HUES6 (cell line): ENCODE results near the gene MCM7.
"Not testable (repeated sequence)": the region's sequence is repeated elsewhere in the genome, so short reads cannot be mapped to it uniquely, and the experiment has no call there.

ENCODE experiments used
- H3K27ac ChIP-seq: 2 replicates; pipeline ENCODE4 v1.7.0; 2013; ENCODE audit warnings: low read depth, mild to moderate bottlenecking, low read length, inconsistent platforms
- H3K27me3 ChIP-seq: 2 replicates; pipeline ENCODE4 v1.6.1; 2013; ENCODE audit warnings: low read length; ENCODE audit not compliant: control insufficient read depth, insufficient read depth
- H3K36me3 ChIP-seq: 2 replicates; pipeline ENCODE4 v1.6.1; 2013; ENCODE audit warnings: low read length; ENCODE audit not compliant: control insufficient read depth, insufficient read depth
- H3K4me1 ChIP-seq: 2 replicates; pipeline ENCODE4 v1.6.1; 2013; ENCODE audit warnings: low read length; ENCODE audit not compliant: control insufficient read depth, insufficient read depth
- H3K4me3 ChIP-seq: 2 replicates; pipeline ENCODE4 v1.5.1; 2013; ENCODE audit warnings: low read depth, low read length
- H3K9ac ChIP-seq: one replicate; pipeline ENCODE4 v1.6.1; 2013; ENCODE audit warnings: mild to moderate bottlenecking, low read length
- H3K9me3 ChIP-seq: 2 replicates; pipeline ENCODE4 v1.6.1; 2013; ENCODE audit warnings: low read depth, low read length; ENCODE audit not compliant: control insufficient read depth, insufficient read depth

The MCM7 gene

GRCh38 chr7:100101016-100101862 lies at the start of gene MCM7, which contains the start of gene AP4M1:
MCM7 (minus strand) TSS chr7:100101397; CDS start chr7:100101294, 103 bp downstream.
AP4M1 (plus strand) TSS chr7:100101643; CDS start chr7:100101715, 72 bp downstream.
- no peaks in the 10 kb centered on the region for H3K27me3 ChIP-seq
- peak within 1 kb of the TSS; percentile 84 for H3K4me3 ChIP-seq
- H3K36me3 ChIP-seq, result peaks cover 67% of the 10 kb centered on the region
- H3K9ac ChIP-seq, result peak within 1 kb of the TSS; percentile 99
- no peaks in the 10 kb centered on the region for H3K9me3 ChIP-seq
- peaks cover 8% of the 10 kb centered on the region; the same call in 1 of the 2 replicates for H3K4me1 ChIP-seq
- peak within 1 kb of the TSS; percentile 99 for H3K27ac ChIP-seq

- Histone ChIP-seq H3K4me3 (peak within 1 kb of the TSS; percentile 97), H3K27ac (peak within 1 kb of the TSS; percentile 65; the same call in 1 of the 2 replicates), H3K27me3 (no peaks in the 10 kb centered on the region), H3K9me3 (no peaks in the 10 kb centered on the region), H3K4me1 (peaks cover 12% of the 10 kb centered on the region; the same call in 1 of the 2 replicates), H3K36me3 (peaks cover 20% of the 10 kb centered on the region), H3K9ac (peak within 1 kb of the TSS; percentile 89)
These were observed 47.5 kb upstream of the MCM7 start, which contains the start of gene LAMTOR4 for GRCh38 chr7:100148559-100149328. LAMTOR4 (plus strand) TSS chr7:100148918; CDS start chr7:100148973, 55 bp downstream.

GRCh38 chr7:100148225-100148558 lies 47.0 kb upstream of the MCM7 start:
- peaks cover 14% of the 10 kb centered on the region for H3K36me3 ChIP-seq
- H3K4me1 ChIP-seq, result peaks cover 10% of the 10 kb centered on the region; the same call in 1 of the 2 replicates
- H3K4me3 ChIP-seq, result peak overlapping the region; percentile 51
- no peaks in the 10 kb centered on the region for H3K9me3 ChIP-seq
- H3K27ac ChIP-seq, result peak overlapping the region; percentile 37; the same call in 1 of the 2 replicates
- H3K27me3 ChIP-seq, result no peaks in the 10 kb centered on the region
- H3K9ac ChIP-seq, result peak overlapping the region; percentile 43

- Histone ChIP-seq H3K36me3 (peaks cover 6% of the 10 kb centered on the region; the same call in 1 of the 2 replicates), H3K4me3 (no peak overlapping the region), H3K4me1 (peaks cover 7% of the 10 kb centered on the region; the same call in 1 of the 2 replicates), H3K27ac (no peak overlapping the region), H3K9ac (no peak overlapping the region), H3K27me3 (no peaks in the 10 kb centered on the region), H3K9me3 (no peaks in the 10 kb centered on the region)
These were observed 46.1 kb upstream of the MCM7 start for GRCh38 chr7:100147278-100147677.

- not testable (repeated sequence) for H3K9me3 ChIP-seq, H3K36me3 ChIP-seq, H3K4me3 ChIP-seq, H3K9ac ChIP-seq, H3K4me1 ChIP-seq, H3K27me3 ChIP-seq, H3K27ac ChIP-seq
These were observed 45.2 kb upstream of the MCM7 start for GRCh38 chr7:100146350-100146749.

- no peaks in the 10 kb centered on the region for H3K9me3 ChIP-seq
- H3K27me3 ChIP-seq, result no peaks in the 10 kb centered on the region
- no peak overlapping the region for H3K4me3 ChIP-seq
- H3K27ac ChIP-seq, result no peak overlapping the region
- no peak overlapping the region for H3K9ac ChIP-seq
- no peaks in the 10 kb centered on the region for H3K36me3 ChIP-seq
- H3K4me1 ChIP-seq, result no peaks in the 10 kb centered on the region
These were observed 41.3 kb upstream of the MCM7 start for GRCh38 chr7:100142461-100142860.

GRCh38 chr7:100141555-100141949 lies 40.4 kb upstream of the MCM7 start:
- Histone ChIP-seq H3K9ac (no peak overlapping the region), H3K27ac (no peak overlapping the region), H3K9me3 (no peaks in the 10 kb centered on the region)

GRCh38 chr7:100137851-100138760 lies 36.9 kb upstream of the MCM7 start:
- H3K4me1 ChIP-seq, result 0 out of 2 replicates have a peak, but pooled peaks cover under 1% of the 10 kb centered on the region
- no peak overlapping the region for H3K4me3 ChIP-seq
- H3K9ac ChIP-seq, result no peak overlapping the region
- H3K36me3 ChIP-seq, result no peaks in the 10 kb centered on the region
- H3K9me3 ChIP-seq, result no peaks in the 10 kb centered on the region
- no peaks in the 10 kb centered on the region for H3K27me3 ChIP-seq
- no peak overlapping the region for H3K27ac ChIP-seq

More at GRCh38 chr7:100141555-100141949, 40.4 kb upstream of the MCM7 start:
- H3K27me3 ChIP-seq, result no peaks in the 10 kb centered on the region
- no peaks in the 10 kb centered on the region for H3K36me3 ChIP-seq
- no peaks in the 10 kb centered on the region for H3K4me1 ChIP-seq
- H3K4me3 ChIP-seq, result no peak overlapping the region

- no peak overlapping the region for H3K27ac ChIP-seq
- no peak overlapping the region for H3K4me3 ChIP-seq
- no peaks in the 10 kb centered on the region for H3K9me3 ChIP-seq
- peaks cover 4% of the 10 kb centered on the region; the same call in 1 of the 2 replicates for H3K4me1 ChIP-seq
- H3K27me3 ChIP-seq, result peaks cover 11% of the 10 kb centered on the region
- no peak overlapping the region for H3K9ac ChIP-seq
- no peaks in the 10 kb centered on the region for H3K36me3 ChIP-seq
These were observed 31.5 kb upstream of the MCM7 start for GRCh38 chr7:100132697-100133151.

GRCh38 chr7:100132126-100132525 lies 30.9 kb upstream of the MCM7 start:
- Histone ChIP-seq H3K4me3 (no peak overlapping the region), H3K4me1 (peaks cover 4% of the 10 kb centered on the region; the same call in 1 of the 2 replicates), H3K9ac (no peak overlapping the region), H3K36me3 (no peaks in the 10 kb centered on the region), H3K27ac (no peak overlapping the region), H3K9me3 (no peaks in the 10 kb centered on the region), H3K27me3 (peaks cover 12% of the 10 kb centered on the region)
